Activated CD4-positive, alpha-beta T cell treated with anti-CD3 and anti-CD28 coated beads, Interleukin-10, Interleukin-2, amounts not matched to agents 100 ng/mL and 50 ng/mL, durations not matched to agents 16 hours and 8 hours (primary cell): ENCODE data around the gene CCDC91.

Experiments used
- DNase-seq: peaks from one replicate; pipeline ENCODE4 v3.0.0-alpha.2; 2020

Gene CCDC91

GRCh38 chr12:28550757-28551704 is 360.8 kb downstream of the CCDC91 start:
- peak; percentile 50 for DNase-seq

- DNase-seq: peak; percentile 66
Measured at GRCh38 chr12:28552251-28552970, 362.2 kb downstream of the CCDC91 start.

- DNase-seq: no peak
Measured at GRCh38 chr12:28555748-28556147, 365.5 kb downstream of the CCDC91 start.

- no peak for DNase-seq
Measured at GRCh38 chr12:28558250-28558649, 368.0 kb downstream of the CCDC91 start.

- DNase-seq: no peak
Measured at GRCh38 chr12:28563286-28563685, 373.0 kb downstream of the CCDC91 start.

GRCh38 chr12:28563936-28564335 is 373.7 kb downstream of the CCDC91 start:
- no peak for DNase-seq

GRCh38 chr12:28568118-28568517 is 377.9 kb downstream of the CCDC91 start:
- DNase-seq: no peak

GRCh38 chr12:28568704-28569103 is 378.4 kb downstream of the CCDC91 start:
- DNase-seq: no peak

- peak; percentile 35 for DNase-seq
Measured at GRCh38 chr12:28569698-28570411, 379.6 kb downstream of the CCDC91 start.

GRCh38 chr12:28570811-28571210 is 380.6 kb downstream of the CCDC91 start:
- DNase-seq: no peak

GRCh38 chr12:28574746-28575592 is 384.7 kb downstream of the CCDC91 start:
- DNase-seq: no peak

GRCh38 chr12:28575593-28576205 is 385.4 kb downstream of the CCDC91 start:
- DNase-seq: no peak

GRCh38 chr12:28578361-28578760 is 388.1 kb downstream of the CCDC91 start:
- no peak for DNase-seq

GRCh38 chr12:28578833-28579252 is 388.6 kb downstream of the CCDC91 start:
- peak; percentile 57 for DNase-seq

- no peak for DNase-seq
Measured at GRCh38 chr12:28582672-28583376, 392.6 kb downstream of the CCDC91 start.

GRCh38 chr12:28583701-28584261 is 393.5 kb downstream of the CCDC91 start:
- DNase-seq: no peak

- no peak for DNase-seq
Measured at GRCh38 chr12:28585146-28585545, 394.9 kb downstream of the CCDC91 start.

GRCh38 chr12:28586481-28586880 is 396.2 kb downstream of the CCDC91 start:
- no peak for DNase-seq

- no peak for DNase-seq
Measured at GRCh38 chr12:28591831-28592230, 401.6 kb downstream of the CCDC91 start.
